Fibroblast of the aortic adventitia (primary cell): ENCODE results near the gene LRMDA. TPM values are rescaled to one million over a fixed set of nuclear protein-coding genes. Genes with fewer than 3 reads are reported as not detected.

Experiments
- DNase-seq: peaks from one replicate; pipeline ENCODE4 v3.0.0-alpha.2; 2010; ENCODE audit warnings: low read depth
- H3K4me3 ChIP-seq: 2 replicates; pipeline ENCODE4 v1.5.1; 2011; ENCODE audit warnings: low read depth, mild to moderate bottlenecking, control low read depth, low read length, moderate library complexity
- total RNA-seq: library from RNA; depleted of rRNA; stranded (reverse); fragments of >200 nt; gene quantifications from 2 replicates; pipeline ENCODE4 v1.2.3, GENCODE V29; 2012; ENCODE audit warnings: low replicate concordance
- TF ChIP-seq, protein P1 (sequence below): IDR thresholded peaks from 2 replicates; pipeline ENCODE4 v1.5.1; 2011; ENCODE audit warnings: mild to moderate bottlenecking, low read length, control low read depth, inconsistent platforms; ENCODE audit not compliant: insufficient read depth

LRMDA gene
- total RNA-seq, 1 donor = 6.3 TPM

DNA sequence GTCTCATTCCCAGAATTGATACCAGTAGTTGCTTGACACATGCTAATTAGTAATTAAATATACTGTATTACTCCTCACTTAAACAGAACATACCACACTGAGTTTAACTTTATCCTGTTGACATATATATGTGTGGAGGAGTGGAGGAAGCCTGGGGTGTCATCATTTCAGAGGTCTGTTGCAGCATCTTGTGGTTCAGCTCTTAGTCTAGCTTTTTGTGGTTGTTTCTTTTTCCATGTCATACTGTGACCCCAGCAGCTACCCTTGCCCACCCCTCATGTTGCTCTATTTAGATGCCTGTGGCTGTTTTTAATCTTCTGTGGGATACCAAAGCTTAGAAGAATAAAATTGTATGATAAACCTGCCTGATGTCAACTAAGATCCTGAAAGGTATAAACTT, 875.4 kb downstream of the LRMDA start:
- DNase-seq = no peak
- no peak overlapping the region for H3K4me3 ChIP-seq
- TF ChIP-seq, protein P1, sequence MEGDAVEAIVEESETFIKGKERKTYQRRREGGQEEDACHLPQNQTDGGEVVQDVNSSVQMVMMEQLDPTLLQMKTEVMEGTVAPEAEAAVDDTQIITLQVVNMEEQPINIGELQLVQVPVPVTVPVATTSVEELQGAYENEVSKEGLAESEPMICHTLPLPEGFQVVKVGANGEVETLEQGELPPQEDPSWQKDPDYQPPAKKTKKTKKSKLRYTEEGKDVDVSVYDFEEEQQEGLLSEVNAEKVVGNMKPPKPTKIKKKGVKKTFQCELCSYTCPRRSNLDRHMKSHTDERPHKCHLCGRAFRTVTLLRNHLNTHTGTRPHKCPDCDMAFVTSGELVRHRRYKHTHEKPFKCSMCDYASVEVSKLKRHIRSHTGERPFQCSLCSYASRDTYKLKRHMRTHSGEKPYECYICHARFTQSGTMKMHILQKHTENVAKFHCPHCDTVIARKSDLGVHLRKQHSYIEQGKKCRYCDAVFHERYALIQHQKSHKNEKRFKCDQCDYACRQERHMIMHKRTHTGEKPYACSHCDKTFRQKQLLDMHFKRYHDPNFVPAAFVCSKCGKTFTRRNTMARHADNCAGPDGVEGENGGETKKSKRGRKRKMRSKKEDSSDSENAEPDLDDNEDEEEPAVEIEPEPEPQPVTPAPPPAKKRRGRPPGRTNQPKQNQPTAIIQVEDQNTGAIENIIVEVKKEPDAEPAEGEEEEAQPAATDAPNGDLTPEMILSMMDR = no peak

DNA sequence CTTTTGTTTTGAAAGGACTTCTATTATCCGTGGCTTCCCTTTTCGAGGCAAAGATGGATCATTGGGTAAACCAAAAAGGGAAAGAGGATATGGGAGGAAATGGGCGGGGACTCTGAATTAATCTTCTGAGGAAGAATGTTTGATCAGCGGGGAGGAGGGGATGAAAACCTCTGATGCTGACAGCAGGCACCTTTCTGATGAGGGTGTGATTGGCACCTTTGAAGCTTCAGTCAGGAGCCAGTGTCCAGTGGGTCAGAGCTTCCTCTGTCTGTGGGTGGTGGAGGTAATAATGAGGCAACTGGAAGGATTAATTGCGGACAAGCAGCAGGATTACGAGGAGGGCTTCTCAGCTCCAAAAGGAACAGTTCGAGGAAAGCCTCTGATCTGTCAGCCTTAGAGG, 877.6 kb downstream of the LRMDA start:
- DNase-seq = peak; percentile 33
- no peak overlapping the region for H3K4me3 ChIP-seq
- TF ChIP-seq, protein P1 = no peak

DNA sequence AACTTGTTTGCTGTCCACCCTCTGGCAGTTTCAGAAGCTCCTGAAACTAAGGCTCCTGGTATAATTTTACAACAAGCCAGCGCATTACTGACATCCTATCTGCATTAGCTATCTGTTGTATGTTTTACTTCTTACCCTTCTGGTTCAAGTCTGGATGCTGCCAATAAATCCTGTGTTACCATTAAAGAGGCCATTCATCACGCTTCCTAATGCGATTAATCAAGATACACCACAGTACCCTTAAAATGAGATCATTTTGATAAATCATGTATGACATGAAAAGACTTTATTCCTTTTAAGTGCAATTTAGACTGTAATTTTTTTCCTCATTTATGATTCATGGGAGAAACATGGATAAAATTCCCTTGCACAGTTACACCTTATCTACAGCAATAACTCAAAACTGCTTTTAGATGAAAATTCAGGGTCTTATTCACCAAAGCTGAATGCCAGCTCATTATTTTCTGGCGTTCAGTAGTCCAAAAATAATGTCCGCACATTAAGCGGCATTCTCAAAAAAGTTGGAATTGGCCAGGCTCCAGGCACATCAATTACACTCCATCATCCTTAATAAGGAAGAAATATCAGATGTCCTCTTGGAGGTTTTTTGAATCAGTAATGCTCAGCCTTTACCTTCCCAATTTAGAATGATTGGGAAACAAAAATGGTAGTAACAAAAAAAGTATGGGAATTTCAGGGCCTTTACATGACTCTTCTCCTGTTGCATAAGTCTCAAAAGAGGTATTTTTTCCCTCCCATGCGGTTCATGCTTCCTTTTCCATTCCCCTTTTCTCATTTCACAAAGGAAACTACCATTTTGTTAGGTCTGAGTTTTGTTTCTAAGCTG, 878.5 kb downstream of the LRMDA start:
- TF ChIP-seq, protein P1 = no peak
- DNase-seq = peak; percentile 95

DNA sequence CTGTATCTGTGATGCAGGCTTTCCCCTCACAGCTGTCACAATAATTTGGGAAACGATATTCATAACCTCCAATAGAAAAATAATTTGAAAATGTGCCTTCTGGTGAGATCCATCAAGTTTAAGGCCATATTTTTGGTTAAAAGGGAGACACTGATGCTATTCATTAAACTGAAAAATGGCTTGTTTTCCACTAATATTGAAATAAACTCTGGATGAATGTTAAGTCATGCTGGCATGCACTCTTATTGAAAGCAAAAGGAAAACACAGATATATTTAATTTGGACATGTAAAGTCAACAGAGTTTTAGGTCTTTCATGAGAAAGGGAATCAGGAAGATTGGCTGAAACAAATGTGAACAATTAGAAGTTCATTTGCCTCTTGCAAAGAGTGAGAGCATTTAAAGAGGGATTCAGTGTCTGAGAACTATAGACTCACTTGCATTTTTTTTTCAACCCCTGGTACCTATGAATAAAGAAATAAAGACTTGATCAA, 879.2 kb downstream of the LRMDA start:
- H3K4me3 ChIP-seq = no peak overlapping the region
- DNase-seq = no peak
- TF ChIP-seq, protein P1 = no peak

More for the DNA sequence above, 878.5 kb downstream of the LRMDA start:
- no peak overlapping the region for H3K4me3 ChIP-seq

DNA sequence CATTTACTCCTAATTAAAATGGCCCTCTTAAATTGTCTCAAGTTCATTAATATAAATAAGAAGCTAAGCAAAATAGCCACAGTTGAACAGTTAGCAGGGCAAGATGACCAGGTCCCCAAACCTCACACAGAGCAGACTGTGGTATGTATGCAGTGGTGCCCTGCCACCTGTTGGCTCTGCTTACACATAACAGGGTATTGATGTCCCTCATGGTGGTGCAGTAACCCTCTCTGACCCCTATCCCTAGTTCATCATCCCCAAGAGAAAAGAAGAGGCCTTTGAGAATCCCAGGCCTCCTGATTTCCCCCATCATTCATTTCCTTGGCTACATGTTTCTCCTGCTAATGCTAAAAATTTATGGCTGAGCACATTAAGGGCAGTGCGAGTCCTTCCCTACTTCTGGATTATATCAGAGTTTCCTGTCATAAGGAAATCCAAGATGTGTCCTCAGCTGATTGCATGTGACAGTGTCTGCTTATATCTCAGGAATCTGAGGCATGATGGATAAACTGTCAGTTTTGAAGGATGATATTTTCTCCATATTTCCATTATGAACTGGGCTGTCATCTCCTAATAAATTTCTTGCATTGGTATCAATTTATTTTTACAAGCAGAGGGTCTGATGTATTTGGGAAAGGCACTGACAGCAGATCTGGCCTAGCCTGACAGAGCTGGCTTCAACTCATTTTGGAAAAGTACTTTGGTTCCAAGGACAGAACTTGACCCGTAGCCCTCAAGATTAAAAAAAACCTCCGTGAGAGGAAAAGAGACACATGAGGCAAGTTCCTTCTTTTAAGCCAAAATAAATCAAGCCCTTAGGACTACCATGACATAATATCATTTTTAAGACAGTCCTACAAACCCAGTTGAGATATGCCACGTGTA, 880.6 kb downstream of the LRMDA start:
- DNase-seq = peak; percentile 51
- TF ChIP-seq, protein P1 = peak; percentile 32
- H3K4me3 ChIP-seq = no peak overlapping the region

DNA sequence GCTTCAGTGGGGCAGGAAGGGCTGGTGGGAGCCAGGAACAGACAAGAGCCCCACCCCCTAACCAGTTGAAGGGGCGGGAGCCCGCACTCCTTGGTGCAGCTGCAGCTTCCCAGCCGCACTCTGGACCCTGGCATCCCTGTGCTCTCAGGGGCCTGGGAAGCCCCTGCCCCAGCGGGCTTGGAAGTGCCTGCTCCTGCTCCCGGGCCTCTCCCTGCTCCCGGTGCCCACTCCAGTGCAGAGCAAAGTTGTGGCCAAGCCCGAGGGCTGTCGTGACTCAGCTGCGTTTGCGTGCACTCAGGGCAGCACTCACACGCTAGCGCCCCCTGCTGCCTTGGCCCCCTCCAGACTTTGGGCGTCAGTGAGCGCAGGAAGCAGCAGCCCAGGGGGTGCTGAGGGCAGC, 883.8 kb downstream of the LRMDA start:
- no peak for DNase-seq
- H3K4me3 ChIP-seq = no peak overlapping the region
- TF ChIP-seq, protein P1 = no peak
